Upper lobe of left lung (tissue), 4 donors: ENCODE measurements around the gene RXRB.

Experiments
- POLR2AphosphoS5 ChIP-seq, 2 donors: sonication (generic); formaldehyde crosslinking; IDR thresholded peaks; one replicate each; pipeline ENCODE4 v1.5.1; 2017; ENCODE audit warnings: antibody characterized with exemption in 2 of 2
- TF ChIP-seq, protein P1 (sequence below), 6 experiments: fragments of 450-650 bp in 4 of 6; fragments of 200-600 bp in 2 of 6; sonication (generic) in 2 of 6; IDR thresholded peaks; one replicate each; pipeline ENCODE4 v1.5.1; 2016 to 2019; ENCODE audit warnings: antibody characterized with exemption in 6 of 6

DNA sequence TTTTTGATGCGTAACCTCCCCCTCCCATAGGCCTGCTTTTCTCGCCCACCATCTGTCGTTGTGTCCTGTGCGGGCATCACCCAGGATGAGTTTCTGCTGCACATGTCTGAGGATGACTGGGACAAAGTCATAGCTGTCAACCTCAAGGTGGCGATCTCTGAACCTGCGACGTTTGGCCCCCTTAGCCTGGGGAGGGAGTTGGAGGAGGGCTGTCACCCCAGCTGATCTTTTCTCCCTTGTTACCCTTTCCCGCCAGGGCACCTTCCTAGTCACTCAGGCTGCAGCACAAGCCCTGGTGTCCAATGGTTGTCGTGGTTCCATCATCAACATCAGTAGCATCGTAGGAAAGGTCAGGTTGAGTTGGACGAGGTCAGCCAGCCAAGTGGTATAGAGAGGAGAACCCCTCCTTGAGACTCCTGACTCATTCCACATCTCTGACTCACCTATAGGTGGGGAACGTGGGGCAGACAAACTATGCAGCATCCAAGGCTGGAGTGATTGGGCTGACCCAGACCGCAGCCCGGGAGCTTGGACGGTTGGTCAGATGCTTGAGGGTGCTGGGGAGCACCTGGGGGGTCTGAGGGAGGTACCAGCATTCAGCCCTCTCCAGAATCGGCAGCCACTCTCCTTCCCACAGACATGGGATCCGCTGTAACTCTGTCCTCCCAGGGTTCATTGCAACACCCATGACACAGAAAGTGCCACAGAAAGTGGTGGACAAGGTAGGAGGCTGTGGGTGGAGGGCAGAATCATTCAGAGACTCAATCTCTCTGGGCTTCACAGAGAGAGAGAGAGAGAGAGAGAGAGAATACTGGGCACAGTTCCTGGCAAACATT lies 4.9 kb upstream of the RXRB start:
- TF ChIP-seq, protein P1, sequence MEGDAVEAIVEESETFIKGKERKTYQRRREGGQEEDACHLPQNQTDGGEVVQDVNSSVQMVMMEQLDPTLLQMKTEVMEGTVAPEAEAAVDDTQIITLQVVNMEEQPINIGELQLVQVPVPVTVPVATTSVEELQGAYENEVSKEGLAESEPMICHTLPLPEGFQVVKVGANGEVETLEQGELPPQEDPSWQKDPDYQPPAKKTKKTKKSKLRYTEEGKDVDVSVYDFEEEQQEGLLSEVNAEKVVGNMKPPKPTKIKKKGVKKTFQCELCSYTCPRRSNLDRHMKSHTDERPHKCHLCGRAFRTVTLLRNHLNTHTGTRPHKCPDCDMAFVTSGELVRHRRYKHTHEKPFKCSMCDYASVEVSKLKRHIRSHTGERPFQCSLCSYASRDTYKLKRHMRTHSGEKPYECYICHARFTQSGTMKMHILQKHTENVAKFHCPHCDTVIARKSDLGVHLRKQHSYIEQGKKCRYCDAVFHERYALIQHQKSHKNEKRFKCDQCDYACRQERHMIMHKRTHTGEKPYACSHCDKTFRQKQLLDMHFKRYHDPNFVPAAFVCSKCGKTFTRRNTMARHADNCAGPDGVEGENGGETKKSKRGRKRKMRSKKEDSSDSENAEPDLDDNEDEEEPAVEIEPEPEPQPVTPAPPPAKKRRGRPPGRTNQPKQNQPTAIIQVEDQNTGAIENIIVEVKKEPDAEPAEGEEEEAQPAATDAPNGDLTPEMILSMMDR (IDR thresholded peaks at IDR 0.05), result no peak
- TF ChIP-seq POLR2AphosphoS5 (IDR thresholded peaks at IDR 0.05), result no peak
